ENCODE data around the gene EEF2. TPM values are rescaled to one million over a fixed set of nuclear protein-coding genes. Genes with fewer than 3 reads are reported as not detected.

Gene EEF2
- total and polyA plus RNA-seq, 2 of the 4 experiments (the other 2 are of a cell fraction) = 1,505 to 2,161 TPM

DNA sequence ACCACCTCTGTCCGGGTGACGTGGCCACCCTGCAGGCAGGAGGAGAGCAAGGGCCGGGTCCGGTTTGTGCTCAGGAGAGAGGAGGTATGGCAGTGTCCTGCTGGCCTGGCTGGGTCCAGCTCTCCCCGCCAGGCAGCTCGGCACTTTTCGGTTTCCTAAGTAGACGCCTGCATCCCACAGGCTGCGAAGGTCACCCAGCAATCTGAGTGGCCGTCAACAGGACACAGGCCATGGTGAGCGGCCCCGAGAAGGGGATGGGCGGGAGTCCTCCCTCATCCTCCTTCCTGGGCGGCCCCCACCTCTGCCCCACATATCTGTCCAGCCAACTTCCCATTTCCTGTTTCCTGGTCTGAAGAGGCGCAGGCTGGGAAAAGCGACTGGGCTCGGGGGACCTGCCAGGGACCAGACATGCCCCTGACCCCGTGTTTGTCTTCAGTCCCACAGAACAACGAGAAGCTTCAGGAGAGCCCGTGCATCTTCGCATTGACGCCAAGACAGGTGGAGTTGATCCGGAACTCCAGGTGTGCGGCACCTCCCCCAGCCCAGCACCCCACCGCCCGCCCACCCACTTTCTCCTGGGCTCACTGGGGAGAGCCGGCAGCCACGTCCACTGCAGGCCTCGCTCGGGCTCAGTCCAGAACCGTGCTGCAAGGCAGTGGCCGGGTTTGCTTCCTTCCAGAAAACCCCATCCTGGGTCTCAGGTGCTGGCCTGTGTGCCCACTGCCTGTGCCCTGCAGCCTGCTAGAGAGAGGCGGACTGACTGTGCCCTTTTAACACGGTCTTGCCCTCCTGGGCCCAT lies 38.5 kb upstream of the EEF2 start:
- Histone ChIP-seq H3K14ac (replicated peaks; ENCODE audit: low read depth, low read length) (no peak overlapping the region), H2AFZ (replicated peaks; ENCODE audit: low read length, poor library complexity) (no peak overlapping the region), H3K4me2 (ENCODE audit: low read depth, low read length) (no peak overlapping the region), H3K27ac (ENCODE audit: insufficient read depth, low read length) (no peak overlapping the region), H3K56ac (ENCODE audit: extremely low read depth, insufficient read depth, low read length) (no peak overlapping the region), H2BK20ac (ENCODE audit: low read depth, low read length) (no peak overlapping the region), H3K23ac (ENCODE audit: low read depth, low read length) (no peak overlapping the region), H2BK5ac (ENCODE audit: low read depth, low read length, poor library complexity, severe bottlenecking) (no peak overlapping the region), H3K9ac (ENCODE audit: low read depth, low read length) (no peak overlapping the region), H2BK120ac (ENCODE audit: low read depth, low read length) (no peak overlapping the region), H2BK15ac (ENCODE audit: low read depth, low read length) (no peak overlapping the region), H3K18ac (ENCODE audit: low read depth, low read length) (no peak overlapping the region), H3K4me1 (ENCODE audit: control insufficient read depth, insufficient read depth, low read length) (no peaks in the 10 kb centered on the region), H2AK5ac (ENCODE audit: low read depth, low read length) (no peak overlapping the region), H4K91ac (ENCODE audit: insufficient read depth, low read depth, low read length) (no peak overlapping the region), H3K4me3 (ENCODE audit: insufficient read depth, low read depth, low read length) (no peak overlapping the region), H4K8ac (ENCODE audit: low read depth in 2 of 2, low read length in 2 of 2) (no peak overlapping the region), H4K5ac (ENCODE audit: low read depth, low read length) (no peak overlapping the region), H3K4ac (ENCODE audit: low read depth, low read length) (no peak overlapping the region), H3K9me3 (ENCODE audit: control insufficient read depth, insufficient read depth, low read length) (no peaks in the 10 kb centered on the region; the same call in 1 of the 2 replicates), H3K27me3 (ENCODE audit: control insufficient read depth, insufficient read depth, low read length) (no peaks in the 10 kb centered on the region), H2AK9ac (replicated peaks; ENCODE audit: low read depth, low read length, poor library complexity) (no peak overlapping the region), H3K36me3 (ENCODE audit: control insufficient read depth, insufficient read depth, low read length) (peaks cover 38% of the 10 kb centered on the region), H4K20me1 (ENCODE audit: insufficient read depth, low read length) (peaks cover 33% of the 10 kb centered on the region), H3K9me1 (ENCODE audit: insufficient read depth, low read length) (0 out of 2 replicates have a peak, but pooled peaks cover 2% of the 10 kb centered on the region), H3K79me1 (ENCODE audit: low read depth in 1 of 2, low read length in 2 of 2) (peaks cover 6 to 56% of the 10 kb centered on the region in 2 experiments)
- ATAC-seq (ENCODE audit: low read depth) = no peak
- in situ Hi-C loops (cut with MboI; ENCODE audit: low sequenced_read_pairs) (no loop called here), intact Hi-C loops (cut with micrococcal nuclease) (no loop called here), dilution Hi-C loops (cut with HindIII; ENCODE audit: low sequenced_read_pairs, unreplicated experiment) (no loop called here)
- POLR2A ChIA-PET (ENCODE audit: unreplicated experiment) = no interaction called here
- whole genome bisulfite sequencing, 2 experiments (ENCODE audit: extremely low coverage in 2 of 2, insufficient read length in 1 of 2) = 93% methylated on average over 15 of the region's 34 CpGs; no CpG with 5 or more reads in 1 of the 2 experiments
- BruUV-seq (replicated peaks) = no TSS peak
- TF ChIP-seq CHD1 (IDR thresholded peaks at IDR 0.05; ENCODE audit: low read depth, low read length) = no peak
- TF ChIP-seq RAD21 (IDR thresholded peaks at IDR 0.05; ENCODE audit: low read length) = no peak
- TF ChIP-seq NFE2L2 (IDR thresholded peaks at IDR 0.05; ENCODE audit: low read depth, low read length) = no peak
- TF ChIP-seq RCOR1 (IDR thresholded peaks at IDR 0.05; ENCODE audit: insufficient replicate concordance, low read length) = no peak
- TF ChIP-seq, protein P1, sequence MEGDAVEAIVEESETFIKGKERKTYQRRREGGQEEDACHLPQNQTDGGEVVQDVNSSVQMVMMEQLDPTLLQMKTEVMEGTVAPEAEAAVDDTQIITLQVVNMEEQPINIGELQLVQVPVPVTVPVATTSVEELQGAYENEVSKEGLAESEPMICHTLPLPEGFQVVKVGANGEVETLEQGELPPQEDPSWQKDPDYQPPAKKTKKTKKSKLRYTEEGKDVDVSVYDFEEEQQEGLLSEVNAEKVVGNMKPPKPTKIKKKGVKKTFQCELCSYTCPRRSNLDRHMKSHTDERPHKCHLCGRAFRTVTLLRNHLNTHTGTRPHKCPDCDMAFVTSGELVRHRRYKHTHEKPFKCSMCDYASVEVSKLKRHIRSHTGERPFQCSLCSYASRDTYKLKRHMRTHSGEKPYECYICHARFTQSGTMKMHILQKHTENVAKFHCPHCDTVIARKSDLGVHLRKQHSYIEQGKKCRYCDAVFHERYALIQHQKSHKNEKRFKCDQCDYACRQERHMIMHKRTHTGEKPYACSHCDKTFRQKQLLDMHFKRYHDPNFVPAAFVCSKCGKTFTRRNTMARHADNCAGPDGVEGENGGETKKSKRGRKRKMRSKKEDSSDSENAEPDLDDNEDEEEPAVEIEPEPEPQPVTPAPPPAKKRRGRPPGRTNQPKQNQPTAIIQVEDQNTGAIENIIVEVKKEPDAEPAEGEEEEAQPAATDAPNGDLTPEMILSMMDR (conservative IDR thresholded peaks at IDR 0.05; ENCODE audit: low read depth, low read length) = no peak
- no peak for TF ChIP-seq MAZ (IDR thresholded peaks at IDR 0.05; ENCODE audit: borderline replicate concordance, low read depth, low read length)
- TF ChIP-seq, protein P2, sequence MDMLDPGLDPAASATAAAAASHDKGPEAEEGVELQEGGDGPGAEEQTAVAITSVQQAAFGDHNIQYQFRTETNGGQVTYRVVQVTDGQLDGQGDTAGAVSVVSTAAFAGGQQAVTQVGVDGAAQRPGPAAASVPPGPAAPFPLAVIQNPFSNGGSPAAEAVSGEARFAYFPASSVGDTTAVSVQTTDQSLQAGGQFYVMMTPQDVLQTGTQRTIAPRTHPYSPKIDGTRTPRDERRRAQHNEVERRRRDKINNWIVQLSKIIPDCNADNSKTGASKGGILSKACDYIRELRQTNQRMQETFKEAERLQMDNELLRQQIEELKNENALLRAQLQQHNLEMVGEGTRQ (IDR thresholded peaks at IDR 0.05; ENCODE audit: low read depth, low read length) = no peak
- TF ChIP-seq MXI1 (IDR thresholded peaks at IDR 0.05; ENCODE audit: borderline replicate concordance, low read depth, low read length) = no peak
- no peak for TF ChIP-seq FOS (IDR thresholded peaks at IDR 0.05; ENCODE audit: low read depth, low read length)
- no peak for TF ChIP-seq BHLHE40 (IDR thresholded peaks at IDR 0.05; ENCODE audit: low read depth, low read length)
- no peak for TF ChIP-seq CEBPB (IDR thresholded peaks at IDR 0.05; ENCODE audit: low read depth, low read length)
- TF ChIP-seq SMC3 (IDR thresholded peaks at IDR 0.05; ENCODE audit: low read depth, low read length) = no peak
- no peak for TF ChIP-seq MAFK (IDR thresholded peaks at IDR 0.05; ENCODE audit: low read depth, low read length)
- TF ChIP-seq POLR2A (IDR thresholded peaks at IDR 0.05; ENCODE audit: low read depth, low read length) = no peak
- TF ChIP-seq, protein P3, sequence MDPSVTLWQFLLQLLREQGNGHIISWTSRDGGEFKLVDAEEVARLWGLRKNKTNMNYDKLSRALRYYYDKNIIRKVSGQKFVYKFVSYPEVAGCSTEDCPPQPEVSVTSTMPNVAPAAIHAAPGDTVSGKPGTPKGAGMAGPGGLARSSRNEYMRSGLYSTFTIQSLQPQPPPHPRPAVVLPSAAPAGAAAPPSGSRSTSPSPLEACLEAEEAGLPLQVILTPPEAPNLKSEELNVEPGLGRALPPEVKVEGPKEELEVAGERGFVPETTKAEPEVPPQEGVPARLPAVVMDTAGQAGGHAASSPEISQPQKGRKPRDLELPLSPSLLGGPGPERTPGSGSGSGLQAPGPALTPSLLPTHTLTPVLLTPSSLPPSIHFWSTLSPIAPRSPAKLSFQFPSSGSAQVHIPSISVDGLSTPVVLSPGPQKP (IDR thresholded peaks at IDR 0.05; ENCODE audit: borderline replicate concordance, low read depth, low read length) = no peak
- DNase-seq = no peak
- CTCF ChIA-PET = interaction anchor here (1.0 kb wide), 1 partner anchor 36 kb away, joined by 5 read pairs; no protein-coding TSS in a partner anchor
